HAP-1 (cell line): ENCODE measurements around the gene OCSTAMP.

Experiments used
- DNase-seq, 2 experiments: peaks; one replicate each; pipeline ENCODE4 v3.0.0-alpha.2; 2016 to 2020; ENCODE audit warnings: low spot score in 2 of 2
- H3K27me3 ChIP-seq: fragments of 250-450 bp; sonication (Bioruptor Pico); 2 replicates; pipeline ENCODE4 v1.5.1; 2020; ENCODE audit warnings: low read depth, mild to moderate bottlenecking, moderate library complexity
- H3K36me3 ChIP-seq: fragments of 250-450 bp; sonication (Bioruptor Pico); replicated peaks from 2 replicates; pipeline ENCODE4 v1.5.1; 2020; ENCODE audit warnings: mild to moderate bottlenecking
- H3K4me1 ChIP-seq: fragments of 250-450 bp; sonication (Bioruptor Pico); 2 replicates; pipeline ENCODE4 v1.5.1; 2020; ENCODE audit warnings: mild to moderate bottlenecking
- H3K4me3 ChIP-seq: fragments of 250-450 bp; sonication (Bioruptor Pico); 2 replicates; pipeline ENCODE4 v1.5.1; 2020; ENCODE audit warnings: mild to moderate bottlenecking, moderate library complexity
- H3K9me3 ChIP-seq: fragments of 250-450 bp; sonication (Bioruptor Pico); 2 replicates; pipeline ENCODE4 v1.5.1; 2020; ENCODE audit warnings: mild to moderate bottlenecking, moderate library complexity
- in situ Hi-C: fragments of 300-500 bp; cut with MboI; formaldehyde crosslinking; loops from 3 replicates; pipeline ENCODE4 v1.14.3; 2020; ENCODE audit warnings: low sequenced_read_pairs, inconsistent platforms, mixed read lengths

Gene OCSTAMP

DNA sequence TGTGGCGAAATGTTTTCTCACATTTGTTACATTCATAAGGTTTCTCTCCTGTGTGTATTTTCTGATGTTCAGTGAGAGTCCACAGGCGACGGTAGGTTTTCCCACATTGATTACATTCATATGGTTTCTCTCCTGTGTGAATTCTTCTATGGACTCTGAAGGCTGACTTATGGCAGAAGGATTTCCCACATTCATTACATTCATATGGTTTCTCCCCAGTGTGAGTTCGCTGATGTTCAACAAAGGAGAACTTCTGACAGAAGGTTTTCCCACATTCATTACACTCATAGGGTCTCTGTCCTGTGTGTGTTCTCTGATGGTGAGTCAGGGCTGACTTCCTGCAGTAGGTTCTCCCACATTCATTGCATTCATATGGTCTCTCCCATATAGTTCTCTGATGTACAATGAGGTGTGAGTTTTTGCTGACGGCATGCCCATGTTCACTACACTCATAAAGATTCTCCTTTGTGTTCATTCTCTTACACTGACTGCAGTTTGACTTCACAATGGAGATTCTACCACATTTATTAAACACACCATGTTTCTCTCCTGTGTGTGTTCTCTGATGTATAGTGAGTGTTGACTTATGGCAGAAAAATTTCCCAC, 49.0 kb downstream of the OCSTAMP start:
- in situ Hi-C loops = no loop called here
- Histone ChIP-seq H3K9me3 (peaks cover 4% of the 10 kb centered on the region; the same call in 1 of the 2 replicates), H3K4me3 (no peak overlapping the region), H3K36me3 (no peaks in the 10 kb centered on the region), H3K4me1 (no peaks in the 10 kb centered on the region), H3K27me3 (no peaks in the 10 kb centered on the region)
- DNase-seq = no peak

DNA sequence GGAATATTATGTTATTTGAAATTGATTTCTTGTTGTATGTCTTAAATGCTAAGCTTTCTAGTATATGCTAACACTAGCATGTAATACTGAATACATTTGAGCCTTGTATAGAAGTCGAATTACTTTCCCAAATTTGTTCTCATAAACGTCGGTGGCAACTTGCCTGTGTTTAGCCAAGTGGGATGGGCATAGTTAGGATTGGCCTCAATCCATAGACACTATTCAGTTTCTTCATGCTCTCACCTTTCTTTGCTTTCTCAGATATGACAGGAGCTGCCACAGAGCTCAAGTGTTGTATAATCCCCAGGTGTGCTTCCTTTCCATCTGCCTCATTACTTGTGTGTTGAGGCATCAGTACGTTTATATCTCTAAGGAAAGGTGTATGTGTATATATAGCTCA, 56.4 kb downstream of the OCSTAMP start:
- in situ Hi-C loops = no loop called here
- Histone ChIP-seq H3K4me1 (no peaks in the 10 kb centered on the region), H3K9me3 (no peaks in the 10 kb centered on the region), H3K36me3 (no peaks in the 10 kb centered on the region), H3K27me3 (peaks cover 2% of the 10 kb centered on the region; the same call in 1 of the 2 replicates), H3K4me3 (no peak overlapping the region)
- DNase-seq = no peak

DNA sequence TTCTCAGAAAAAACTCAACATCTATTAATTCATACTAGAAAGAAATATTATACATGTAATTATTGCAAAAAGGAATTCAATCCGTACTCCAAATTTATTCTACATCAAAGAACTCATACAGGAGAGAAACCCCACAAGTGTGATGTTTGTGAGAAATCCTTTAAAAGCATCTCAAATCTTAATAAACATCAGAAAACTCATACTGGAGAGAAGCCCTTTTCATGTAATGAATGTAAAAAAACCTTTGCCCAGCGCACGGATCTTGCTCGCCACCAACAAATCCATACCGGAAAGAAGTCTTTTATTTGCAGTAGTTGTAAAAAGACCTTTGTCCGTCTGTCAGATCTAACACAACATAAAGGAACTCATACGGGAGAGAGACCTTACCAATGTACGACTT, 59.1 kb downstream of the OCSTAMP start:
- Histone ChIP-seq H3K9me3 (no peaks in the 10 kb centered on the region), H3K27me3 (peaks cover 6% of the 10 kb centered on the region), H3K4me3 (no peak overlapping the region), H3K36me3 (no peaks in the 10 kb centered on the region), H3K4me1 (no peaks in the 10 kb centered on the region)
- no peak for DNase-seq
- in situ Hi-C loops = no loop called here
